HepG2 (cell line): ENCODE results near the gene MAP2K6. TPM values are rescaled to one million over a fixed set of nuclear protein-coding genes. Genes with fewer than 3 reads are reported as not detected.

ENCODE experiments used
- ATAC-seq: fragments of 200-7000 bp; cut with Tn5 transposase; 3 replicates; pipeline ENCODE4 v1.9.1; 2020; ENCODE audit warnings: mild to moderate bottlenecking, moderate library complexity
- BruUV-seq: library from RNA; stranded (reverse); fragments of 400-500 nt; replicated peaks from 2 replicates; lab custom pipeline; 2021; lab: Mats Ljungman, UMichigan
- CTCF ChIA-PET: fragments of 300-600 bp; formaldehyde crosslinking; extraction: SDS; loops from one replicate; lab custom pipeline; 2021; ENCODE audit warnings: low total read pairs, inconsistent platforms, low intra/inter-chr PET ratio; lab: Yijun Ruan, JAX
- POLR2A ChIA-PET: fragments of 350-600 bp; sonication (Branson Sonifier 250); formaldehyde crosslinking; loops from one replicate; lab custom pipeline; 2020; ENCODE audit warnings: antibody characterized with exemption, inconsistent platforms; lab: Yijun Ruan, JAX
- DNase-seq: peaks from one replicate; pipeline ENCODE4 v3.0.0-alpha.2; 2015; ENCODE audit warnings: low spot score
- FAIRE-seq: peaks from 3 replicates; lab custom pipeline; 2011; peaks lifted over from hg19 to GRCh38; lab: Jason Lieb, UNC
- H2AFZ ChIP-seq: one replicate; pipeline ENCODE4 v1.6.1; 2011; ENCODE audit warnings: low read length, inconsistent platforms
- H3K27ac ChIP-seq: fragments of 300-600 bp; 3 replicates; pipeline ENCODE4 v1.8.0; 2011; ENCODE audit warnings: mixed run types, mild to moderate bottlenecking, mixed read lengths, low read length, inconsistent platforms; ENCODE audit not compliant: insufficient read depth; ENCODE audit errors: extremely low read length
- H3K27me3 ChIP-seq, 2 experiments: fragments of 200-600 bp in 1 of 2; 2 replicates in 1 of 2; 3 replicates in 1 of 2; pipeline versions ENCODE4 v1.6.0 to v1.8.0; 2011; ENCODE audit warnings: low read length in 2 of 2, mild to moderate bottlenecking in 2 of 2, moderate library complexity in 2 of 2, inconsistent platforms in 1 of 2; ENCODE audit not compliant: insufficient read depth in 2 of 2, control insufficient read depth in 1 of 2
- H3K36me3 ChIP-seq, 2 experiments: fragments of 200-600 bp in 1 of 2; replicated peaks in 1 of 2; 2 replicates in 1 of 2; 3 replicates in 1 of 2; pipeline versions ENCODE4 v1.5.1 to v1.8.0; 2011; ENCODE audit warnings: low read length in 2 of 2, inconsistent platforms in 1 of 2; ENCODE audit not compliant: insufficient read depth in 2 of 2, control insufficient read depth in 1 of 2
- H3K4me1 ChIP-seq: 2 replicates; pipeline ENCODE4 v1.5.1; 2012; ENCODE audit warnings: low read length, inconsistent platforms; ENCODE audit not compliant: insufficient read depth
- H3K4me2 ChIP-seq: 2 replicates; pipeline ENCODE4 v1.6.0; 2011; ENCODE audit warnings: low read depth, low read length, inconsistent platforms
- H3K4me3 ChIP-seq, 3 experiments: fragments of 200-600 bp in 1 of 3; sonication (generic), shearing (Covaris generic) in 1 of 3; replicated peaks in 1 of 3; 2 replicates each; pipeline ENCODE4 v1.5.1; 2011 to 2016; ENCODE audit warnings: low read length in 3 of 3, inconsistent platforms in 2 of 3, low read depth in 2 of 3, mild to moderate bottlenecking in 2 of 3, control low read depth in 1 of 3, mixed read lengths in 1 of 3; ENCODE audit not compliant: insufficient read depth in 1 of 3
- H3K79me2 ChIP-seq: one replicate; pipeline ENCODE4 v1.6.1; 2011; ENCODE audit warnings: low read length, inconsistent platforms; ENCODE audit not compliant: insufficient read depth
- H3K9ac ChIP-seq: 2 replicates; pipeline ENCODE4 v1.6.0; 2011; ENCODE audit warnings: mild to moderate bottlenecking, low read depth, low read length, inconsistent platforms; ENCODE audit not compliant: insufficient read depth
- H3K9me3 ChIP-seq: 2 replicates; pipeline ENCODE4 v1.5.1; 2012; ENCODE audit warnings: mild to moderate bottlenecking, low read length
- H4K20me1 ChIP-seq: 2 replicates; pipeline ENCODE4 v1.6.0; 2011; ENCODE audit warnings: inconsistent platforms, mild to moderate bottlenecking, low read length, moderate library complexity; ENCODE audit not compliant: insufficient read depth
- KLF16 ChIP-seq, 2 experiments: sonication (generic) in 1 of 2; formaldehyde crosslinking in 1 of 2; IDR thresholded peaks; 2 replicates each; pipeline versions ENCODE4 v1.6.1 to v1.8.0; 2016 to 2023; ENCODE audit warnings: missing genetic modification reagents in 2 of 2, missing compliant biosample characterization in 1 of 2
- MYC ChIP-seq: sonication (generic); formaldehyde crosslinking; IDR thresholded peaks from 2 replicates; pipeline ENCODE4 v1.9.0; 2021; ENCODE audit warnings: missing genetic modification reagents, borderline replicate concordance
- NR2C2 ChIP-seq: sonication (generic); formaldehyde crosslinking; IDR thresholded peaks from 2 replicates; pipeline ENCODE4 v1.4.0; 2020; ENCODE audit warnings: missing genetic modification reagents, mild to moderate bottlenecking, moderate library complexity, borderline replicate concordance
- RAD21 ChIP-seq: fragments of 450-650 bp; formaldehyde crosslinking; IDR thresholded peaks from 2 replicates; pipeline ENCODE4 v1.5.0; 2020; ENCODE audit warnings: mild to moderate bottlenecking
- RFX1 ChIP-seq: fragments of 450-650 bp; IDR thresholded peaks from 2 replicates; pipeline ENCODE4 v1.6.1; 2017
- RFXAP ChIP-seq: sonication (generic); formaldehyde crosslinking; IDR thresholded peaks from 2 replicates; pipeline ENCODE4 v1.4.0; 2020; ENCODE audit warnings: missing genetic modification reagents, borderline replicate concordance
- SUZ12 ChIP-seq: fragments of 150-350 bp; IDR thresholded peaks from 2 replicates; pipeline ENCODE4 v1.6.1; 2014; ENCODE audit warnings: low read depth, low read length
- ZMYM4 ChIP-seq: sonication (generic); formaldehyde crosslinking; IDR thresholded peaks from 2 replicates; pipeline ENCODE4 v1.8.1; 2023; ENCODE audit warnings: mild to moderate bottlenecking, missing genetic modification reagents
- ZNF430 ChIP-seq: sonication (generic); formaldehyde crosslinking; IDR thresholded peaks from 2 replicates; pipeline ENCODE4 v1.9.0; 2021; ENCODE audit warnings: mild to moderate bottlenecking, missing genetic modification reagents
- ZNF530 ChIP-seq: sonication (generic); formaldehyde crosslinking; IDR thresholded peaks from 2 replicates; pipeline ENCODE4 v1.5.0; 2020; ENCODE audit warnings: low read depth, mild to moderate bottlenecking, missing genetic modification reagents
- WGBS: methylation state at CpG from one replicate; pipeline ENCODE4 v1.1.6; 2017; ENCODE audit warnings: low lambda C conversion rate; 5-methylcytosine and 5-hydroxymethylcytosine counted together
- in situ Hi-C: cut with HindIII; loops from 2 replicates; pipeline ENCODE4 v1.10.0; 2017; ENCODE audit warnings: low pct_unique_long_range_greater_than_20kb; ENCODE audit not compliant: extremely low pct_ligation_motif_present
- intact Hi-C: fragments of 100-400 bp; cut with micrococcal nuclease; formaldehyde crosslinking; loops from one replicate; pipeline ENCODE4 v1.10.0; 2022; ENCODE audit not compliant: unreplicated experiment
- polyA plus RNA-seq, 8 experiments: library from polyadenylated mRNA; depleted of rRNA in 3 of 8; stranded (reverse) in 7 of 8; unstranded in 1 of 8; fragments of >200 nt; fragmentation: Illumina TruSeq in 4 of 8; extraction: Trizol in 4 of 8; gene quantifications; 2 replicates each; pipeline versions ENCODE4 v1.2.1 to v1.2.3, GENCODE V29; 2011 to 2016; ENCODE audit warnings: low read depth in 4 of 8, missing spikeins in 1 of 8, mixed read lengths in 1 of 8; ENCODE audit not compliant: insufficient read depth in 1 of 8
- total RNA-seq, 5 experiments: library from RNA; depleted of rRNA; stranded (reverse); fragments of >200 nt; fragmentation: Illumina TruSeq; extraction: Trizol; gene quantifications; 2 replicates each; pipeline ENCODE4 v1.2.3, GENCODE V29; 2016; ENCODE audit warnings: low read depth in 1 of 5
- TF ChIP-seq, protein P1 (sequence below): sonication (generic); formaldehyde crosslinking; IDR thresholded peaks from 2 replicates; pipeline ENCODE4 v1.4.0; 2020; ENCODE audit warnings: missing genetic modification reagents
- TF ChIP-seq, protein P2 (sequence below): sonication (generic); formaldehyde crosslinking; IDR thresholded peaks from 2 replicates; pipeline ENCODE4 v1.8.1; 2022; ENCODE audit warnings: low read depth, mild to moderate bottlenecking, missing genetic modification reagents
- TF ChIP-seq, protein P3 (sequence below): sonication (generic); formaldehyde crosslinking; IDR thresholded peaks from 2 replicates; pipeline ENCODE4 v1.4.0; 2020; ENCODE audit warnings: missing genetic modification reagents, borderline replicate concordance

Gene MAP2K6
- total and polyA plus RNA-seq, 2 of the 13 experiments (the other 11 are each of a cell fraction or from before 2014, with no cell fraction given): 5.1 to 33.6 TPM

DNA sequence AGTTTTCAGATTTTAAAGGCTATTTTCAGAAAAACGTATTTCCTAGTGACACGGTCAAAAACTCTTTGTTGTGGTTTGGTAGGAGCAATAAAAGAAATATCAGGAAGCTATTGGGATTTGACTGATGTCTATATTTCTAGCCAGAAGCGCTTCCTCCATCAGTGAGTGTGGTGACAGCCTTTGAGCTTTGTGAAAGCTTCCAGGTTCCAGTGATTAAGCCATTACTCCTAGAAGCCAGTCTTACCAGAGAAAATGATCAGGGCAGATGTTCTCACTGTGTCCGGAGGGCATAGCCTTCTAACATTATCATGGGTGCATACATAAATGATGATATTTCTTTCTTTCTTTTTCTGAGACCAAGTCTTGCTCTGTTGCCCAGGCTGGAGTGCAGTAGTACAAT is 39.6 kb downstream of the MAP2K6 start:
- intact Hi-C loops: no loop called here
- ChIA-PET POLR2A (no interaction called here), CTCF (no interaction called here)
- Histone ChIP-seq H3K4me1 (no peaks in the 10 kb centered on the region), H3K9ac (no peak overlapping the region), H3K4me2 (no peak overlapping the region), H4K20me1 (no peaks in the 10 kb centered on the region), H2AFZ (no peak overlapping the region), H3K27me3 (no peaks in the 10 kb centered on the region), H3K79me2 (no peaks in the 10 kb centered on the region), H3K27ac (no peak overlapping the region), H3K36me3 (no peaks in the 10 kb centered on the region), H3K9me3 (no peaks in the 10 kb centered on the region), H3K4me3 (no peak overlapping the region)
- ATAC-seq (no peak), DNase-seq (no peak), FAIRE-seq (no peak)
- in situ Hi-C loops: no loop called here
- TF ChIP-seq NR2C2 (CRISPR knock-in tag) (no peak), ZNF430 (CRISPR knock-in tag) (no peak), MYC (CRISPR knock-in tag) (no peak), KLF16 (CRISPR knock-in tag; IDR thresholded peaks at IDR 0.05) (no peak), ZNF530 (CRISPR knock-in tag) (no peak), ZMYM4 (CRISPR knock-in tag) (no peak), SUZ12 (no peak), RAD21 (no peak), RFXAP (no peak), RFX1 (no peak)
- TF ChIP-seq, protein P1, sequence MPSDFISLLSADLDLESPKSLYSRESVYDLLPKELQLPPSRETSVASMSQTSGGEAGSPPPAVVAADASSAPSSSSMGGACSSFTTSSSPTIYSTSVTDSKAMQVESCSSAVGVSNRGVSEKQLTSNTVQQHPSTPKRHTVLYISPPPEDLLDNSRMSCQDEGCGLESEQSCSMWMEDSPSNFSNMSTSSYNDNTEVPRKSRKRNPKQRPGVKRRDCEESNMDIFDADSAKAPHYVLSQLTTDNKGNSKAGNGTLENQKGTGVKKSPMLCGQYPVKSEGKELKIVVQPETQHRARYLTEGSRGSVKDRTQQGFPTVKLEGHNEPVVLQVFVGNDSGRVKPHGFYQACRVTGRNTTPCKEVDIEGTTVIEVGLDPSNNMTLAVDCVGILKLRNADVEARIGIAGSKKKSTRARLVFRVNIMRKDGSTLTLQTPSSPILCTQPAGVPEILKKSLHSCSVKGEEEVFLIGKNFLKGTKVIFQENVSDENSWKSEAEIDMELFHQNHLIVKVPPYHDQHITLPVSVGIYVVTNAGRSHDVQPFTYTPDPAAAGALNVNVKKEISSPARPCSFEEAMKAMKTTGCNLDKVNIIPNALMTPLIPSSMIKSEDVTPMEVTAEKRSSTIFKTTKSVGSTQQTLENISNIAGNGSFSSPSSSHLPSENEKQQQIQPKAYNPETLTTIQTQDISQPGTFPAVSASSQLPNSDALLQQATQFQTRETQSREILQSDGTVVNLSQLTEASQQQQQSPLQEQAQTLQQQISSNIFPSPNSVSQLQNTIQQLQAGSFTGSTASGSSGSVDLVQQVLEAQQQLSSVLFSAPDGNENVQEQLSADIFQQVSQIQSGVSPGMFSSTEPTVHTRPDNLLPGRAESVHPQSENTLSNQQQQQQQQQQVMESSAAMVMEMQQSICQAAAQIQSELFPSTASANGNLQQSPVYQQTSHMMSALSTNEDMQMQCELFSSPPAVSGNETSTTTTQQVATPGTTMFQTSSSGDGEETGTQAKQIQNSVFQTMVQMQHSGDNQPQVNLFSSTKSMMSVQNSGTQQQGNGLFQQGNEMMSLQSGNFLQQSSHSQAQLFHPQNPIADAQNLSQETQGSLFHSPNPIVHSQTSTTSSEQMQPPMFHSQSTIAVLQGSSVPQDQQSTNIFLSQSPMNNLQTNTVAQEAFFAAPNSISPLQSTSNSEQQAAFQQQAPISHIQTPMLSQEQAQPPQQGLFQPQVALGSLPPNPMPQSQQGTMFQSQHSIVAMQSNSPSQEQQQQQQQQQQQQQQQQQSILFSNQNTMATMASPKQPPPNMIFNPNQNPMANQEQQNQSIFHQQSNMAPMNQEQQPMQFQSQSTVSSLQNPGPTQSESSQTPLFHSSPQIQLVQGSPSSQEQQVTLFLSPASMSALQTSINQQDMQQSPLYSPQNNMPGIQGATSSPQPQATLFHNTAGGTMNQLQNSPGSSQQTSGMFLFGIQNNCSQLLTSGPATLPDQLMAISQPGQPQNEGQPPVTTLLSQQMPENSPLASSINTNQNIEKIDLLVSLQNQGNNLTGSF (CRISPR knock-in tag): no peak
- TF ChIP-seq, protein P2, sequence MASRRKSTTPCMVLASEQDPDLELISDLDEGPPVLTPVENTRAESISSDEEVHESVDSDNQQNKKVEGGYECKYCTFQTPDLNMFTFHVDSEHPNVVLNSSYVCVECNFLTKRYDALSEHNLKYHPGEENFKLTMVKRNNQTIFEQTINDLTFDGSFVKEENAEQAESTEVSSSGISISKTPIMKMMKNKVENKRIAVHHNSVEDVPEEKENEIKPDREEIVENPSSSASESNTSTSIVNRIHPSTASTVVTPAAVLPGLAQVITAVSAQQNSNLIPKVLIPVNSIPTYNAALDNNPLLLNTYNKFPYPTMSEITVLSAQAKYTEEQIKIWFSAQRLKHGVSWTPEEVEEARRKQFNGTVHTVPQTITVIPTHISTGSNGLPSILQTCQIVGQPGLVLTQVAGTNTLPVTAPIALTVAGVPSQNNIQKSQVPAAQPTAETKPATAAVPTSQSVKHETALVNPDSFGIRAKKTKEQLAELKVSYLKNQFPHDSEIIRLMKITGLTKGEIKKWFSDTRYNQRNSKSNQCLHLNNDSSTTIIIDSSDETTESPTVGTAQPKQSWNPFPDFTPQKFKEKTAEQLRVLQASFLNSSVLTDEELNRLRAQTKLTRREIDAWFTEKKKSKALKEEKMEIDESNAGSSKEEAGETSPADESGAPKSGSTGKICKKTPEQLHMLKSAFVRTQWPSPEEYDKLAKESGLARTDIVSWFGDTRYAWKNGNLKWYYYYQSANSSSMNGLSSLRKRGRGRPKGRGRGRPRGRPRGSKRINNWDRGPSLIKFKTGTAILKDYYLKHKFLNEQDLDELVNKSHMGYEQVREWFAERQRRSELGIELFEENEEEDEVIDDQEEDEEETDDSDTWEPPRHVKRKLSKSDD (CRISPR knock-in tag): no peak
- TF ChIP-seq, protein P3, sequence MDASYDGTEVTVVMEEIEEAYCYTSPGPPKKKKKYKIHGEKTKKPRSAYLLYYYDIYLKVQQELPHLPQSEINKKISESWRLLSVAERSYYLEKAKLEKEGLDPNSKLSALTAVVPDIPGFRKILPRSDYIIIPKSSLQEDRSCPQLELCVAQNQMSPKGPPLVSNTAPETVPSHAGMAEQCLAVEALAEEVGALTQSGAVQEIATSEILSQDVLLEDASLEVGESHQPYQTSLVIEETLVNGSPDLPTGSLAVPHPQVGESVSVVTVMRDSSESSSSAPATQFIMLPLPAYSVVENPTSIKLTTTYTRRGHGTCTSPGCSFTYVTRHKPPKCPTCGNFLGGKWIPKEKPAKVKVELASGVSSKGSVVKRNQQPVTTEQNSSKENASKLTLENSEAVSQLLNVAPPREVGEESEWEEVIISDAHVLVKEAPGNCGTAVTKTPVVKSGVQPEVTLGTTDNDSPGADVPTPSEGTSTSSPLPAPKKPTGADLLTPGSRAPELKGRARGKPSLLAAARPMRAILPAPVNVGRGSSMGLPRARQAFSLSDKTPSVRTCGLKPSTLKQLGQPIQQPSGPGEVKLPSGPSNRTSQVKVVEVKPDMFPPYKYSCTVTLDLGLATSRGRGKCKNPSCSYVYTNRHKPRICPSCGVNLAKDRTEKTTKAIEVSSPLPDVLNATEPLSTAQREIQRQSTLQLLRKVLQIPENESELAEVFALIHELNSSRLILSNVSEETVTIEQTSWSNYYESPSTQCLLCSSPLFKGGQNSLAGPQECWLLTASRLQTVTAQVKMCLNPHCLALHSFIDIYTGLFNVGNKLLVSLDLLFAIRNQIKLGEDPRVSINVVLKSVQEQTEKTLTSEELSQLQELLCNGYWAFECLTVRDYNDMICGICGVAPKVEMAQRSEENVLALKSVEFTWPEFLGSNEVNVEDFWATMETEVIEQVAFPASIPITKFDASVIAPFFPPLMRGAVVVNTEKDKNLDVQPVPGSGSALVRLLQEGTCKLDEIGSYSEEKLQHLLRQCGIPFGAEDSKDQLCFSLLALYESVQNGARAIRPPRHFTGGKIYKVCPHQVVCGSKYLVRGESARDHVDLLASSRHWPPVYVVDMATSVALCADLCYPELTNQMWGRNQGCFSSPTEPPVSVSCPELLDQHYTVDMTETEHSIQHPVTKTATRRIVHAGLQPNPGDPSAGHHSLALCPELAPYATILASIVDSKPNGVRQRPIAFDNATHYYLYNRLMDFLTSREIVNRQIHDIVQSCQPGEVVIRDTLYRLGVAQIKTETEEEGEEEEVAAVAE (CRISPR knock-in tag): no peak
- BruUV-seq: no TSS peak
- 96% methylated on average over 4 of the region's 4 CpGs for WGBS
